KOPT-K1 (cell line): ENCODE measurements around the gene ZNRF1.
A peak's percentile ranks its signal among the peaks of the same experiment; 100 is the strongest.

ENCODE experiments used
- H3K27ac ChIP-seq: fragments of 200-600 bp; sonication (generic); 2 replicates; pipeline ENCODE4 v1.5.1; 2016; ENCODE audit warnings: antibody characterized with exemption, mild to moderate bottlenecking, low read depth, low read length; ENCODE audit not compliant: poor library complexity, severe bottlenecking
- H3K36me3 ChIP-seq: fragments of 200-600 bp; sonication (generic); 2 replicates; pipeline ENCODE4 v1.5.1; 2017; ENCODE audit warnings: antibody characterized with exemption, mild to moderate bottlenecking, low read length, moderate library complexity; ENCODE audit not compliant: insufficient read depth
- H3K9me3 ChIP-seq: fragments of 200-600 bp; sonication (generic); 2 replicates; pipeline ENCODE4 v1.5.1; 2017; ENCODE audit warnings: antibody characterized with exemption, low read length, mild to moderate bottlenecking; ENCODE audit not compliant: insufficient read depth, poor library complexity, severe bottlenecking

The ZNRF1 gene

DNA sequence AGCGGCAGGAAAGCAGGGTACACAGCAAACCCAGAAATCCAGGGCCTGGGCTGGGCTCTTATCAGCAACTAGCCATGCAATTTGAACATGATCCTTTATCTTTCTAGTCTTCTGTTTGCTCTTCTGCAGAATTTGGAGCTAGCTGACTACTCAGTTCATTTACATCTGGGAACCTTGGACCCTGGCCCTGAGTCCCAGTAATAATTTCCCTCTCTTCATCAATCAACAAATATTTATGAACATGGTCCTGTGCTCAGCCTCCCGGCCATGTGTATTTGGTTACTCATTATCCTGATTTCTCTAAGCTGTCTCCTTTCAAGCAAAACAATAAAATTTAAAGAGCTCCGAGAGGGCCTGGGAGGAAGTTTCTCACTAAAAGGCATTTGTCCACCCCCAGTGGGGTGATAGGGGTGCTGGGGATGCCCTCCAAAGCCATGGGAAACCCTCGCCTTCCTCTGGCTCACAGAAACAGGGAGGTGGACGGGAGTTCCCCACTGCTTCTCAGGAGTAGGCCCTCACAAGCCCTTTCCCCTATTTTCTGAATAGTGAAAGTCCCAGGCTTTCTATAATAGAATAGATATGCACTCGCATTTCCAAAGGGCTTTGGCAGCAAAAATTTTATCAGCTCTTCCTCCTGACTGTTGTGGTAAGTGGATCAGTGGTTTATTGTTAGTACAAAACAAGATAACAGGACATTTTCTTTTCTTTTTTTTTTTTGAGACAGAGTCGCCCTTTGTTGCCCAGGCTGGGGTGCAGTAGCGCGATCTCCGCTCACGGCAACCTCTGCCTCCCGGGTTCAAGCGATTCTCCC is 7.0 kb upstream of the ZNRF1 start:
- no peaks in the 10 kb centered on the region for H3K9me3 ChIP-seq
- H3K36me3 ChIP-seq = no peaks in the 10 kb centered on the region
- H3K27ac ChIP-seq = no peak overlapping the region

DNA sequence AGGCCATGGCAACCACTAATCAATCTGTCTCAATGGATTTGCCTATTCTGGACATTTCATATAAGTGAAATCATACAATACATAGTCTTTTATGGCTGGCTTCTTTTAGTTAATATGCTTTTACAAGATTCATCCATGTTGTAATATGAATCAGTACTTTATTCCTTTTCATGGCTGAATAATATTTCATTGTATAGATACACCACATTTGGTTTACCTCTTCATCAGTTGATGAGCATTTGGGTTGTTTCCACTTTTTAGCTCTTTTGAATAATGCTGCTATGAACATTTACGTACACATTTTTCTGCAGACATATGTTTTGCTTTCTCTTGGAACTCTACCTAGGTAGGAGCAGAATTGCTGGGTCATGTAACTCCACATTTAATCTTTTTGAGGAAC is 2.8 kb upstream of the ZNRF1 start:
- H3K36me3 ChIP-seq = no peaks in the 10 kb centered on the region; the same call in 1 of the 2 replicates
- H3K27ac ChIP-seq = no peak overlapping the region
- H3K9me3 ChIP-seq = no peaks in the 10 kb centered on the region

GRCh38 chr16:74997042-74997491 is 1.8 kb upstream of the ZNRF1 start:
- H3K9me3 ChIP-seq = no peaks in the 10 kb centered on the region
- no peak overlapping the region for H3K27ac ChIP-seq
- H3K36me3 ChIP-seq = peaks cover 8% of the 10 kb centered on the region; the same call in 1 of the 2 replicates

DNA sequence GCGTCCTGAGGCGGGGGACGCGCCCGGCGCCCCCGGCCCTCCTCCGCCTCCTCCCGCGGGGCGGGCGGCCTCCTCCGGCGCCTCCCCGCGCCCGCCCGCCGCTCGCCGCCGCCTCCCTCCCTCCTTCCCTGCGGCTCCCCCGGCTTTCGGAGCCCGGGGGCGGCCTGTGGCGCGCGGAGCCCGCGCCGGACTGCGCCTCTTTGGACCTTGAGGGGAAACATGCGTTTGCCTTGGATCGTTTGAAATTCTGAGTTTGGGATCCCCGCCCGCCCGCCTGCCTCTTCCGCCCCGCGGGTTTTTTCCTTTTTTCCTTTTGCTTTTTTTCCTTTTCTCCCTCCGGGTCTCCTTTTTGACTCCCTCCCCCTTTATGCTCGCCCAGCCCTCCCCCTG is 390 bp downstream of the ZNRF1 start:
- Histone ChIP-seq H3K27ac (peak overlapping the region; percentile 79), H3K36me3 (peaks cover 29% of the 10 kb centered on the region), H3K9me3 (no peaks in the 10 kb centered on the region)

DNA sequence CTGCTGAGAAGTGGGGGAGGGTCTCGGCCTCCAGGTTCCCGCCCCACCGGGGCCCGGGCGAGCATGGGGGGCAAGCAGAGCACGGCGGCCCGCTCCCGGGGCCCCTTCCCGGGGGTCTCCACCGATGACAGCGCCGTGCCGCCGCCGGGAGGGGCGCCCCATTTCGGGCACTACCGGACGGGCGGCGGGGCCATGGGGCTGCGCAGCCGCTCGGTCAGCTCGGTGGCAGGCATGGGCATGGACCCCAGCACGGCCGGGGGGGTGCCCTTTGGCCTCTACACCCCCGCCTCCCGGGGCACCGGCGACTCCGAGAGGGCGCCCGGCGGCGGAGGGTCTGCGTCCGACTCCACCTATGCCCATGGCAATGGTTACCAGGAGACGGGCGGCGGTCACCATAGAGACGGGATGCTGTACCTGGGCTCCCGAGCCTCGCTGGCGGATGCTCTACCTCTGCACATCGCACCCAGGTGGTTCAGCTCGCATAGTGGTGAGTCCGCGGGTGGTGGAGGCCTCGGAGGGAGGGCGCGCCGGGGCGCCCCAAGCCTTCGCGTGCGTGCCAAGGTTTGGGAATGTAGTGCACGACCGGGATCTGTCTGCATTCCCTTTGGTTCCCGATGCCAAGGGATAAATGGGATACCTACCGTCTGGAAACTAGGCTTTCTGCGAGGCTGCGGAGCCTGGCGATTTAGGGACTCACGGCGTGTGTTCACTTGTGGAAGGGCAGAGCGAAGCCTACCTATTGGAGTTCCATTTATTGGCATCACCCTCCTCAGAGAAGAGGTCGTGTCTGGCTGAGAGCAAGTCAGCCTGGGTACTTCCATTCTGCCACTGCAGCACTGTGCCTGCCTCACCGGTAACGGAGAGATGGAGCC is 1.0 kb downstream of the ZNRF1 start:
- H3K27ac ChIP-seq = peak overlapping the region; percentile 79
- no peaks in the 10 kb centered on the region for H3K9me3 ChIP-seq
- H3K36me3 ChIP-seq = peaks cover 35% of the 10 kb centered on the region

DNA sequence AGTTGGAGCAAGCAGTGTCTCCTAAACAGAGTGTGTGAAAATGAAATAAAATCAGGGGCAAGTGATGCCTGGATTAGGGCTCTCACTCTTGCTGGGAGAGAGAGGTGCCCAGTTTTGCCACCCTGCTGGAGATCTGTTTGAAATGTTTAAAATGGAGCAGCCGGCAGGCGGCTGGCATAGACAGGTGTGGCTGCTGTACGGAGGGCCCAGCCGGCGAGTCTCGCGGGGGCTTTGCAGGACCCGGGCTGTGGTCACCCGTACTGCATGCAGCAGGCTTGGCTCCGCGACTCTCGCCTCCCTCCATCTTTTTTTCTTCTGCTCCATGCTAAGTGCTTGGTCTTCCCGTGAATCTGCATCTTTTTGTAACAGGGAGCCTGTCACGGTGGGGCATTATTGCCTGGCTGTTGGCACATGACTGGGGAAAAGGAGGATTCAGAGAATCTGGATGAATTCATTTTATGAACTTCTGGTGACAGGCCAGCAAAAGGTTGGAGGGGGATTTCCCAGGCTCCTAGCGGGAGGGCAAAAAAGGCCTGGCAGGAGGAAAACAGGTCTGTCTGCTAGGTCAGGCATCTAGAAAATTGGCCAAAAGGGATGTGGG is 1.8 kb downstream of the ZNRF1 start:
- H3K27ac ChIP-seq = peak overlapping the region; percentile 79

DNA sequence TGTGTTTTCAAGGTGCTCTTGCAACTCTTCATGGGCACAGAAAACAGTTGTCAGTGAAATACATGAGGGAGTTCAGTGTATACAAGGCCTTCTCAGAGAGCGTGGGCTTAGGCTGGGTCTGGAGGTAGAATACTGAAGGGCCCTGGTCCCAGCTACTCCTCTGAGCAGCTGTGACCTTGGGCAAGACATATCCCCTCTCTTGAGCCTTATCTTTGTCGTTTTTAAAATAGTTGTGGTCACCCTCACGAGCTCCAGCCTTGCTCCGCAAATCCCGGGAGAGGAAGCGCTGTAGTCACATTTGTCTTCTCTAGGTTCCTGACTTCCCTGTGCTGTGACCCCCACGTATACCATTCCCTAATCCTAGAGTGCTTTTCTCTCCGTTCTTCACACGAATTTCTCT is 3.6 kb downstream of the ZNRF1 start:
- Histone ChIP-seq H3K36me3 (peaks cover 58% of the 10 kb centered on the region), H3K9me3 (no peaks in the 10 kb centered on the region), H3K27ac (peak overlapping the region; percentile 79)

More for the DNA sequence above, 1.8 kb downstream of the ZNRF1 start:
- Histone ChIP-seq H3K9me3 (no peaks in the 10 kb centered on the region), H3K36me3 (peaks cover 40% of the 10 kb centered on the region)

GRCh38 chr16:75003931-75004330 is 5.1 kb downstream of the ZNRF1 start:
- Histone ChIP-seq H3K36me3 (peaks cover 70% of the 10 kb centered on the region), H3K9me3 (no peaks in the 10 kb centered on the region), H3K27ac (peak overlapping the region; percentile 79)

- H3K27ac ChIP-seq = no peak overlapping the region
- no peaks in the 10 kb centered on the region for H3K9me3 ChIP-seq
- peaks cover 76% of the 10 kb centered on the region for H3K36me3 ChIP-seq
Observed at GRCh38 chr16:75004460-75004859, 5.6 kb downstream of the ZNRF1 start.

- Histone ChIP-seq H3K9me3 (no peaks in the 10 kb centered on the region), H3K36me3 (peaks cover 83% of the 10 kb centered on the region), H3K27ac (no peak overlapping the region)
Observed at GRCh38 chr16:75005697-75006096, 6.9 kb downstream of the ZNRF1 start.

- Histone ChIP-seq H3K9me3 (no peaks in the 10 kb centered on the region), H3K36me3 (peaks cover 78% of the 10 kb centered on the region), H3K27ac (no peak overlapping the region)
Observed at GRCh38 chr16:75007443-75007842, 8.6 kb downstream of the ZNRF1 start.

GRCh38 chr16:75010427-75010826 is 11.6 kb downstream of the ZNRF1 start:
- H3K36me3 ChIP-seq = peaks cover 56% of the 10 kb centered on the region
- no peak overlapping the region for H3K27ac ChIP-seq
- no peaks in the 10 kb centered on the region for H3K9me3 ChIP-seq

GRCh38 chr16:75011634-75012307 is 12.9 kb downstream of the ZNRF1 start:
- H3K9me3 ChIP-seq = no peaks in the 10 kb centered on the region
- peak overlapping the region; percentile 43 for H3K27ac ChIP-seq
- H3K36me3 ChIP-seq = peaks cover 47% of the 10 kb centered on the region

DNA sequence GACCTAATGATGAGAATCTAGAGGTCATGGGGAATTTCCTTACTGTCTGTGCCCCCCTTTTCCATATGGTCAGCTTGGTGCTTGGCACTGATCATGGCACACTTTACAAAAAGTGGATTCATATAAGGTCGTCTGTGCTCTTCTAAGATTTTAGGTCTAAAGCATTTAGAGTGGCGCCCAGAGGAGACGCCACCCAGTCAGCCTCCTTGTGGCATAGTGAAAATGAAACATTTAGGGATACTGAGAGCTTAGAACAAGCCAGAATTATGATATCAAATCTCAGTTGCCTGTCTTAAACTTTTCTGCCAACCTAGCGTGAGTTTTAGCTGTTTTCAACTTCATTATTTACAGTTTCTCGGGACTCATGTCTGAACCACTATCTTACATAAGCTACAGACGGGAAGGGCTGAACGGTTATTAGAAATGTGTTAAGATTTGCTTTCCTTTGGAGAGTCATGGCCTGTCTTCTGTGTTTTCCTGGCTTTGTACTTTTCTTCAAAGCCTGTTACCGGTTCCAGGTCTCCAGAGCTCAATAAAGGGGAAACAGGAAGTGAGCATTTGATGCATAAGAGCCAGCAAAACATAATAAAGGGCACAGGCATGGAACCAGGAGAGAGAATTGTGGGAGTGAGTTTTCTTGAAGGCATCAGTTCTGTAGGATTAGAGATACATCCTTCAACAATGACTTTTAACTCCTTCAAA is 13.7 kb downstream of the ZNRF1 start:
- H3K27ac ChIP-seq = peak overlapping the region; percentile 43
- H3K9me3 ChIP-seq = no peaks in the 10 kb centered on the region
- peaks cover 40% of the 10 kb centered on the region for H3K36me3 ChIP-seq
